ES-I3 (cell line): ENCODE measurements around the gene GNPDA1.
"Not testable (repeated sequence)": the region's sequence is repeated elsewhere in the genome, so short reads cannot be mapped to it uniquely, and the experiment has no call there.

Experiments used
- H3K36me3 ChIP-seq: 2 replicates; pipeline ENCODE4 v1.6.1; 2013; ENCODE audit warnings: mild to moderate bottlenecking, low read length, control low read depth, moderate library complexity; ENCODE audit not compliant: insufficient read depth
- H3K4me1 ChIP-seq: 2 replicates; pipeline ENCODE4 v1.6.1; 2013; ENCODE audit warnings: mild to moderate bottlenecking, control low read depth, low read length; ENCODE audit not compliant: insufficient read depth
- H3K9ac ChIP-seq: 2 replicates; pipeline ENCODE4 v1.6.1; 2013; ENCODE audit warnings: low read depth, mild to moderate bottlenecking, low read length, moderate library complexity
- H3K9me3 ChIP-seq: 2 replicates; pipeline ENCODE4 v1.6.1; 2013; ENCODE audit warnings: mild to moderate bottlenecking, low read length, moderate library complexity; ENCODE audit not compliant: control insufficient read depth, insufficient read depth

Gene GNPDA1

GRCh38 chr5:142012792-142013388 lies at the start of gene GNPDA1:
Gene GNPDA1, minus strand, starts transcription at chr5:142013027. Its CDS starts 992 bp downstream, at chr5:142012035.
- H3K36me3 ChIP-seq = peaks cover 11% of the 10 kb centered on the region
- H3K9me3 ChIP-seq = no peaks in the 10 kb centered on the region
- H3K4me1 ChIP-seq = no peaks in the 10 kb centered on the region; the same call in 1 of the 2 replicates
- H3K9ac ChIP-seq = peak within 1 kb of the TSS; percentile 69

DNA sequence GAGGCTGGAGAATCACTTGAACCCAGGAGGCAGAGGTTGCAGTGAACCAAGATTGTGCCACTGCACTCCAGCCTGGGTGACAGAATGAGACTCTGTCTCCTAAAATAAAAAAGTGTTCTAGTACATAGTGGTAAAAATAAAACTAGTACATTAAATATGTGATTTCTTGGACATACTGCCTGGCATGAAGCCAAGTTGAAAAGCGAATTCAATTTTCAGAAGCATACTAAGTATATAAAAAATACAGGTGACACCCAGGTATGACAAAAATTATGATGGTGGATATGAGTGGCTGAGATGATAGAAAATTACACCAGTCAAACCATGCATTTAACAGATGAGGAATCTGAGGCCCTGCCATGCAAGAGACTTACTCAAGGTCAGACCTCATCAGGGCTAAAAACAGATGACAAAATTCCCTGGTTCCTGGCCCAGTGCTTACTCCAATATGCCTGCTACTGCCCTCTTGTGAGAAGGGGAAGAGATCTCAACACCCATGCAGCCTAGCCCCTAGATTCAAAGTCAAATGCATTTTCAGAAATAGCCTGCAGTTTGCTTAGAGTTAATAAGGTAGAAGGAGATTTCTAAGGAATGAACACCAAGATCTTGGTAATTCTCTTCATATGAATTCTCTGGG lies 46.6 kb upstream of the GNPDA1 start:
- Histone ChIP-seq H3K9ac (no peak overlapping the region), H3K4me1 (no peaks in the 10 kb centered on the region; the same call in none of the 2 replicates), H3K36me3 (no peaks in the 10 kb centered on the region), H3K9me3 (no peaks in the 10 kb centered on the region)

DNA sequence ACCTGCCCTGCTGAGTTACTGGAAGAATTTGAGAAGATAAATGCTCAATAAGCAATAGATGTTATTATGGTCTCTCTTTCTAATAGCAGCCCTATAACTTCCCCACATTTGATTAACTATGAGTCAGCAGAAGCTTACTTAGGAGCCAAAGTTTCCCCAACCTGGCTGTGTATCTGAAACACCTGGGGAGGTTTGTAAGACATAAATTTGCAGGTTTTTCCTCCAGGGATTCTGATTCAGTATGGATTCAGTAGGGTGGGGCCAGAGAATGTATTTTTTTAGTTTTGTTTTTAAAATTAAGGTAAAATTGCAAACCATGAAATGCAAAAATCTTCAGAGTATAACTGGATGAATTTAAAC lies 44.9 kb upstream of the GNPDA1 start:
- H3K4me1 ChIP-seq = peaks cover 15% of the 10 kb centered on the region
- H3K36me3 ChIP-seq = no peaks in the 10 kb centered on the region
- no peaks in the 10 kb centered on the region; the same call in 1 of the 2 replicates for H3K9me3 ChIP-seq
- H3K9ac ChIP-seq = no peak overlapping the region

- no peaks in the 10 kb centered on the region for H3K36me3 ChIP-seq
- H3K9me3 ChIP-seq = no peaks in the 10 kb centered on the region; the same call in 1 of the 2 replicates
- H3K4me1 ChIP-seq = peaks cover 15% of the 10 kb centered on the region
- no peak overlapping the region for H3K9ac ChIP-seq
These were observed 44.2 kb upstream of the GNPDA1 start for GRCh38 chr5:142056816-142057696.

DNA sequence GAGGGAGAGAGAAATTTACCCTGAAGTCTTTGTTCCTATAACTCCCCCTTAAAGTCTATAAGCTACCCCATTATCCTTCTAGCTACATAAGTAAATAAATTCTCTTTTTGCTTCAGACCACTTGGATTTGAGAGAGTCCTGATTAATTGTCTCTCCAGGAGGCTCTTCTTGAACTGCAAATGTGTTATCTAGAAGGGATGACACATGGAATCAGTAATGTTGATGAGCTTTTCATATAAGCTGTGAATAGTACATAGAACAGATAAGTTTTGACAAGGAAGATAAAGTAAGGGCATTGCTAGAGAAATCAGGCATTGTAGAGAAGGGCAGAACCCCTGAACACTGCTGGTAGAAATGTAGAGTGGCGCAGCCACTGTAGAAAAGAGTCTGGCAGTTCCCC lies 42.5 kb upstream of the GNPDA1 start:
- H3K9ac ChIP-seq = no peak overlapping the region
- H3K4me1 ChIP-seq = peaks cover 15% of the 10 kb centered on the region
- no peaks in the 10 kb centered on the region for H3K36me3 ChIP-seq
- no peaks in the 10 kb centered on the region; the same call in 1 of the 2 replicates for H3K9me3 ChIP-seq

DNA sequence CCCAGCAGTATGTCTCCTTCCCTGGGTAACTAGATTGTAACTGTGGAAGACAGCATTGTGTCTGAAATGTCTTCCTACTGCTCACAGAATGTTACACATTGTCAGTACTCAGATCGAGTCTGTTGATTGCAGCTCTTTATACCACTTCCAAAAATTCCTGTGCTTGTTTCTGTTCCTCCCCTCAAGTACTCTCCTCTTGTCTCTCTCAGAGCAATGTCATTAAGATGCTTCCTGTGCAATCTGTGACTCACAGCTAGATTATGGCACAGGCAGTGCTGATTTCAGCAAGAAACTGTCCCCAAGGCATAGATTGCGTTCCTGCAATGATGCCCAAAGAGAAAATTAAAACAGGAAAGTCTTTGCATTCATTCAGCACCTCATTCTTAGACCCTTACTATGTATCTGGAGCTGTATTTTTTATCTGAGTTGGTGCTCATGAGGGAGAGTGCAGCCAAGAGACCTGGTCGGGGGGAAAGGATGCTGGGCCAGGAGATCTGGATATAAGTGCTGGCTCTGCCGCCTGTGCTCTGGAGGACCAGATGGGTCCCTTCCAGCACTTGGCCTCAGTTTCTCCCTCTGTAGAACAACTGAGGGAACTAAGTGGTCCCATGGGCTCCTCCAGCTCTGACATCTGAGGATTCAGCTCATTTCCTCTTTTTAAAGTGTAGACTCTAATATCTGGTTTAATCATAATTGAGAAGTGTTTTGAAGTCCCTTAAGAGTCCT lies 40.8 kb upstream of the GNPDA1 start:
- Histone ChIP-seq H3K9ac (no peak overlapping the region), H3K36me3 (no peaks in the 10 kb centered on the region), H3K4me1 (peaks cover 17% of the 10 kb centered on the region), H3K9me3 (no peaks in the 10 kb centered on the region; the same call in 1 of the 2 replicates)

GRCh38 chr5:142052026-142052425 lies 39.2 kb upstream of the GNPDA1 start:
- H3K36me3 ChIP-seq, H3K9ac ChIP-seq, H3K9me3 ChIP-seq: not testable (repeated sequence)

DNA sequence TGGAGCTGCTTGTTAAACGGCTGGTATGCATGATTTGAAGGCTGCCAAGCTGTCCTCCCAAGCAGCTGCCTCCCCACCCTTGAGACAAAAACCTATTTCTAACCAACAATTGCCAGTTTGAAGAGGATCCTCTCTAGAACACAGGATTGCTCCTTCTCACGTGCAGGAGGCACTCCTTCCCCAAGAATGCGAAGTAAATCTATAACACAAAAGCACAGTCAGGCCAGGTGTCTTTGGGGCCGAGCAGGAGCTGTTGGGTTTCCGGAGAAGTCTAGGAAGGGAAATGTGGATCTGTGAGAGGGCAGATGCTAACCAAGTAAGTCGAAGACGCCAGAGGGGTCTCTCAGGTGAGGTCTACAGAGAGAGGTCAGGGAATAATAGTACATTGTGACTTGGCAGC lies 35.4 kb upstream of the GNPDA1 start:
- Histone ChIP-seq H3K4me1 (peaks cover 12% of the 10 kb centered on the region), H3K36me3 (no peaks in the 10 kb centered on the region), H3K9me3 (no peaks in the 10 kb centered on the region), H3K9ac (no peak overlapping the region)

More at GRCh38 chr5:142052026-142052425, 39.2 kb upstream of the GNPDA1 start:
- H3K4me1 ChIP-seq = peaks cover 21% of the 10 kb centered on the region

GRCh38 chr5:142046191-142046590 lies 33.4 kb upstream of the GNPDA1 start:
- H3K36me3 ChIP-seq = no peaks in the 10 kb centered on the region
- no peak overlapping the region for H3K9ac ChIP-seq
- H3K9me3 ChIP-seq = no peaks in the 10 kb centered on the region
- peaks cover 6% of the 10 kb centered on the region for H3K4me1 ChIP-seq

GRCh38 chr5:142040881-142041280 lies 28.1 kb upstream of the GNPDA1 start:
- H3K9me3 ChIP-seq, H3K36me3 ChIP-seq, H3K9ac ChIP-seq, H3K4me1 ChIP-seq: not testable (repeated sequence)

- Histone ChIP-seq H3K36me3 (no peaks in the 10 kb centered on the region), H3K4me1 (no peaks in the 10 kb centered on the region), H3K9ac (no peak overlapping the region), H3K9me3 (no peaks in the 10 kb centered on the region)
These were observed 27.5 kb upstream of the GNPDA1 start for GRCh38 chr5:142040285-142040684.

DNA sequence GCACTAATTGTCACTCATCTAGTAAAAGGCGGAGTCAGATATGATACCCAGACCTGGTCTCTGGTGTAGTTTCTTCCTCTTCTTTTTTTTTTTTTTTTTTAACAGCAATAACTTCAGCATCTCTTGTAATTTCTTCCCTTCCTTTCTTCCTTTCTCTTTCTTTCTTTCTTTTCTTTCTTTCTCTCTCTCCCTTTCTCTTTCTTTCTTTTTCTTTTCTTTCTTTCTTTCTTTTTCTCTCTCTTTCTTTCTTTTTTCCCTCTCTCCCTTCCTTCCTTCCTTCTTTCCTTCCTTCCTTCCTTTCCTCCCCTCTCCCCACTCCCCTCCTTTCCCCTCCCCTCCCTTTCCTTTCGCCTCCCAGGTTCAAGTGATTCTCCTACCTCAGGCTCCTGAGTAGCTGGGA lies 25.9 kb upstream of the GNPDA1 start:
- Histone ChIP-seq H3K4me1 (no peaks in the 10 kb centered on the region), H3K9me3 (no peaks in the 10 kb centered on the region), H3K36me3 (no peaks in the 10 kb centered on the region), H3K9ac (no peak overlapping the region)

- H3K9me3 ChIP-seq, H3K4me1 ChIP-seq, H3K9ac ChIP-seq, H3K36me3 ChIP-seq: not testable (repeated sequence)
These were observed 24.8 kb upstream of the GNPDA1 start for GRCh38 chr5:142037599-142037998.

DNA sequence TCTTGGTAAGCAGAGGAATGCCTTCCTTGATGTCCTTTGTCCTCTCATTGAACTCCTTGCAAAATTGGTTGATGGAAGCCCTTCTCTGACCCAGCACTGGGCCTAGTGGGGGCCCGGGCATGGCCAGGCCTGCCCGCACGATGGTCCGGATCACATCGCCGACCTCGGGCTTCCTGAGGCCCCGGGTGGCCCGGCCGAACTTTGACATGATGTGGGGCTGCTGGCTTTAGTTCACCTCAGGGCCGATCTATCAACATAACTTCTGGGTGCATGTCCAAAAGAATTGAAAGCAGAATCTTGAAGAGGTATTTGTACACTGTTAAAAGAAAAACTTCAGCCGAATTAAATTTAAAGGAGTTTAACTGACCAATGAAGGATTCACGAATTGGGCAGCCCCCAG lies 24.1 kb upstream of the GNPDA1 start:
- Histone ChIP-seq H3K9me3 (no peaks in the 10 kb centered on the region), H3K9ac (no peak overlapping the region), H3K4me1 (no peaks in the 10 kb centered on the region), H3K36me3 (no peaks in the 10 kb centered on the region)
